Left ventricle myocardium superior (tissue), 1 donor: ENCODE results near the gene NFIA. TPM values are rescaled to one million over a fixed set of nuclear protein-coding genes. Genes with fewer than 3 reads are reported as not detected.

Experiments
- ATAC-seq: fragments of 200-7000 bp; cut with Tn5 transposase; one replicate; pipeline ENCODE4 v1.9.1; 2020; ENCODE audit warnings: mild to moderate bottlenecking, moderate library complexity
- DNase-seq: peaks from one replicate; pipeline ENCODE4 v3.0.0-alpha.2; 2020
- intact Hi-C: fragments of 100-400 bp; cut with micrococcal nuclease; formaldehyde crosslinking; loops from one replicate; pipeline ENCODE4 v1.11.0; 2022
- total RNA-seq: library from RNA; stranded (reverse); fragmentation: NEBNext Ultra II Directional; extraction: Animal tissue kit (Norgen Biotek cat#: 25700); gene quantifications from one replicate; pipeline ENCODE4 v1.2.1, GENCODE V29; 2021
- donor health status: DM: no; HTN: yes; CAD: no; lungs with severe emphysema.

Gene NFIA
- total RNA-seq, 1 donor from 2014 or later, result 102 TPM

DNA sequence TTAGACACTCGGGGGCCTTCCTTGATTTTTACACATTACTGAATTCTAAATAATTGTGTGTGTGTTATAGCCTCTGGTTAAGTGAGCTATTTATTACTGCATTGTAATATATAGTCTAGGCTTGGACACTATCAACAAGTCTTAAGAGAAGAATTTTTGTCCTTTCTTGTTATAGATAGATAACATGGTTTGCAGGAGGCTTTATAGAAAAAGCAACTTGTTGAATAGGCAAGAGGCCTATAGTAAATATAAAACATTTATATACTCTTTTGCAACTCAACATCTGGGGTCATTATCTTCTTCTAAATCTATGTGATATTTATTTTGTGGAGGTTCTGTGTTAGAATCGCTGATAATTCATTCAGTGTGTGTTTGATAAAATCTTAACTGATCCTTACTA lies 293.8 kb downstream of the NFIA start:
- DNase-seq (no peak), ATAC-seq (no peak)
- intact Hi-C loops, result no loop called here

DNA sequence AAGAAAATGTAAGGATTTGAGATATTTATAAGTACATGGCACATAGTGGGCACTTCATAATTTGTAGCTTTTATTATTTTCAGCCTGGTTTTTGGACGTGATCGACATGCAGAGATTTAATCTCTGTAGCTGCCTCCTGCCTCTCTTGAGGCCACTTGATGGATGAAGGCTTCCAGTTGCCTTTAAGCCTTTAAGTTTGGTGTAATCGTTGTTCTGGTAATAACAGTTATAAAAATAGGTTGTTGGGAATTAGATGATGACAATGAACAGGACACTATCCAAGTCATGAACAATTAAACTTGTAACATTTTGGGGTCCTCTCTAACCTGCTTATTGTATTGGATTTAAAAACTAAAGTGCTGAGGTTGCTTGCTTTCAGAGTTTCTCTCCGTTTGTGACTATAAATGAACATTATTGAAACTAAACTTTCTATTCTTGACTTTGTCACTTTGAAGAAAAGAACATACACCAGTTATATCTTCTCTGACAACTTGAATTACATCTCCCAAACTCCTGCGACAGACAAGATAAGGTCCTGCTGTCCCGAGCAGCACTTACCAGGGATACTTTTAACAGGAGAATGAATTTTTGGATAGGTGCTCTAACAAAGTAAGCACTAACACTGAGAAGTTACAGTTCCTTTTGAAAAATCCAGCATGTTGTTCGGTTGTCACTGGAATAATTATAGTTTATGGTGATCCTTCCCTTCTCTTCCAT lies 295.0 kb downstream of the NFIA start:
- ATAC-seq (peak; percentile 71), DNase-seq (no peak)
- intact Hi-C loops, result no loop called here

DNA sequence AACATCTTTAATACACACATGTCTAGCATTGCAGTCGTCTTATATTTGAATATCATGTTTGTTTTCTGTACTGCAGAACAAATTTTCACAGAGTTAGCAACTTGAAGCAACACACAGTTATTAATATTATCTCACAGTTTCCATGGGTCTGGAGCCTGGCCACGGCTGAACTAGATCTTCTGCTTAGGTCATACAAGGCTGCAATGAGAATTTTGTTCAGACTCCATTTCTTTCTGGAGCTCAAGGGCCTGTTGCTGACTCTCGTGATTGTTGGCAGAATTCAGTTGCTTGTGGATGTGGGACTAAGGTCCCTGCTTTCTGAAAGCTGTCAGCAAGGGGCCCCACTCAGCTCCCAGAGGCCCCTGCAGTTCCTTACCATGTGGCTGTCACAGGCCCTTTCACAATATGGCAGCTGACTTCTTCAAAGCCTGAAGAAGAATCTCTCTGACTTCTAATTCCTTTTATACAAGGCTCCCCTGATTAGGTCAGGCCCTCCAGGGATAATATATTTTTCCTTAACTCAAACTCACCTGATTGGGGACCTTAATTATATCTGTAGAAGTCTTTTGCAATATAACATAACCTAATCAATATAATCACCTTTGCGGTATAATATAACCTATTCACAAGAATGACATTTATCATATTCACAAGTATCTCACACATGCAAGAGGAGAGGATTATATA lies 296.3 kb downstream of the NFIA start:
- peak; percentile 28 for ATAC-seq
- peak; percentile 33 for DNase-seq
- intact Hi-C loops, result no loop called here

DNA sequence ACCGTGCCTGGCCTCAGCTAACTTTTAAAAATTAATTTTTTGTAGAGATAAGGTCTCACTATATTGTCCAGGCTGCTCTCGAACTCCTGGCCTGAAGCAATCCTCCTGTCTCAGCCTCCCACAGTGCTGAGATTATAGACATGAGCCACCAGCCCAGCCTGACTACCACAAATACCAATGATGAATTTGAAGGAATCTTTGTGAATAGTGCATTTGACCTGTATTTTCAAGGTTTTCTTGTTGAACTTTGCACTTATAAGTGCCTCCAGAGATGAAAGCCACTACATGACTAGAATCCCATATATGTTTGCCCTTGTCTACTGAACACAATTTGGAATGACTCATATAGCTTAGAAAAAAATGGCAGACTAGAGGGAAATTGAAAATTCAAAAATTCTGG lies 297.3 kb downstream of the NFIA start:
- intact Hi-C loops, result loop anchor here (10.0 kb wide), 1 partner anchor 55 kb away; no protein-coding TSS in a partner anchor
- DNase-seq, result no peak
- ATAC-seq, result no peak

DNA sequence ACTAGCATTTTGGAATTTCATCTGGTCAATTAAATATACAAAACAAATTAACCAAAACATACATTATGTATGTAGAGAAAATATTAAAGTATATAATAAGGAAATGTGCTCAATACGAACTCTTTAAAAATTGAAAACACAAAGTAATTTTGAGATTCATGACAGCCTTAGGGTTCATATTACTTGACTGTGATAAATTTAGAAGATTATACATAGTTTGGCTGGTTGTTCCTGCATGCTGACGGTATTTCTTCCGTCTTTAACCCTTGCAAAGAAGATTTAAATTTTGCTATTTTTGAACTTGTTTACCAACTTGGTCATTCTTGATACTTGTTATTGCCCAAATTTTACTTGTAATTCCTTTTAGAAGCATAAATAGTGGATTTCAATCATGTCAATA lies 298.2 kb downstream of the NFIA start:
- ATAC-seq (no peak), DNase-seq (no peak)

DNA sequence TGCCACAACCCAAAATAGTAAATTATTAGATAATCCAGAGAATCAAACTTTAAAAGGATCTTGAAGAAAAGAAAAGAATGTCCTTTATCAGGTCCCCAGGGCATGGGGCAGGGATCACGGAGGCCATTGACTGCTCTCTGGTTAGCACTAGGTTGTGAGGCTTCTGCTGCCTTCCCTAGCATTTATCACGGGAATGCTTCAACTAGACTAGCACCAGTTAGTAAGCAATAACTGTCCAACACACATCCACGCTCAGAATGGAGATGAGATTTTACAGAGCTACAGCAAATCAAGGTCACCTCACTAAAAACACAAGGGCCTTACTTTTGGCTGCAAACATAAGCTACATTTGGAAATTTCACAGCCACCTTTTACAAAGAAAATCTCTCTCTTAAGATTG lies 304.0 kb downstream of the NFIA start:
- DNase-seq (no peak), ATAC-seq (peak; percentile 36)
- intact Hi-C loops, result loop anchor here (10.0 kb wide), 1 partner anchor 48 kb away; no protein-coding TSS in a partner anchor

More for the DNA sequence above, 298.2 kb downstream of the NFIA start:
- intact Hi-C loops, result loop anchor here (10.0 kb wide), 1 partner anchor 54 kb away; no protein-coding TSS in a partner anchor

DNA sequence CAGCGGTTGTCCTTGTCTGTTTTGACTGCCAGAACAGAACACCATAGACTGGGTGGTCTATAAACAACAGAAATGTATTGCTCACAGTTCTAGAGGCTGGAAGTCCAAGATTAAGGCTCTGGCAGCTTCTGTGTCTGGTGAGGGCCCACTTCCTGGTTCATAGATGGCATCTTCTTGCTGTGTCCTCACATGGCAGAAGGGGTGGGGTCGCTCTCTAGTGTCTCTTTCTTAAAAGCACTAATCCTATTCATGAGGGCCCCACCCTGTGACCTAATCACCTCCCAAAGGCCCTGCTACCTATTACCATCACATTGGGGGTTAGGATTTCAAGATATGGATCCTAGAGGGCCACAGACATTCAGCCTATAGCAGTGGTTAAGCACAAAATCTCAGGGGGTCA lies 304.4 kb downstream of the NFIA start:
- DNase-seq (no peak), ATAC-seq (no peak)
- intact Hi-C loops, result loop anchor here (10.0 kb wide), 1 partner anchor 48 kb away; no protein-coding TSS in a partner anchor

DNA sequence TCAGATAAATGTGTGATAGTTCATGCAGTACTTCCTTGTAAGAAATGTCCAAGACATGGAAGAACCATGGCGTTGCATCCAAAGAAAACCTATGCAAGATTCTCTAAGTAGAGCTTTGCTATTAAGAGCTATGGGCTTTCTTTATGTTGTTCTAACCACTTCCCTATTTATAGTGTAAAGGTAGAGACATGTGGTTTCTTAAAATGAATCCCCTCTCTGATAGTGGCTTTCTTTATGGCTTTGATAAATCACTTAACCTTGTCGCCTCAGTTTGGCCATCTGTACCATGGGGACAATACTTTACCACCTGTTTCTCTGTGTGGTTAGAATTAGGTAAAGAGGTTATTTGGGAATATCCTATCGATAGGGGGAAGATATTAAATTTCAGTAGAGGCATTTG lies 305.5 kb downstream of the NFIA start:
- intact Hi-C loops, result loop anchor here (10.0 kb wide), 1 partner anchor 47 kb away; no protein-coding TSS in a partner anchor
- ATAC-seq (no peak), DNase-seq (no peak)

DNA sequence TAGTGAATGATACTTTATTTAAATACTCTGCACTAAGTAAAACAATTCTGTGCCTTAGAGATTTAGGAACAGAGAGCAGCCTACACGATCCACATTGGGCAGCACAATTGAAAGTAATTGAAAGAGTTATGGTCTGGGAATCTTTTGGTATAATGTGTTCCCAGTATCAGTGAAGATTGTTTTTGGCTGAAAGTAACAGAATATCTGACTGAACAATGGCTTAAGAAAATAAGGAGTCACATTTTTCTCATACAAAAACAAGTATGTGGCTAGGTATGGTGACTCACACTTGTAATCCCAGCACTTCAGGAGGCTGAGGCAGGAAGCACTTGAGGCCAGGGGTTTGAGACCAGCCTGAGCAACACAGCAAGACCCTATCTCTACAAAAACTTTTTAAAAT lies 306.2 kb downstream of the NFIA start:
- no peak for DNase-seq
- ATAC-seq, result no peak
- intact Hi-C loops, result loop anchor here (10.0 kb wide), 1 partner anchor 46 kb away; no protein-coding TSS in a partner anchor

DNA sequence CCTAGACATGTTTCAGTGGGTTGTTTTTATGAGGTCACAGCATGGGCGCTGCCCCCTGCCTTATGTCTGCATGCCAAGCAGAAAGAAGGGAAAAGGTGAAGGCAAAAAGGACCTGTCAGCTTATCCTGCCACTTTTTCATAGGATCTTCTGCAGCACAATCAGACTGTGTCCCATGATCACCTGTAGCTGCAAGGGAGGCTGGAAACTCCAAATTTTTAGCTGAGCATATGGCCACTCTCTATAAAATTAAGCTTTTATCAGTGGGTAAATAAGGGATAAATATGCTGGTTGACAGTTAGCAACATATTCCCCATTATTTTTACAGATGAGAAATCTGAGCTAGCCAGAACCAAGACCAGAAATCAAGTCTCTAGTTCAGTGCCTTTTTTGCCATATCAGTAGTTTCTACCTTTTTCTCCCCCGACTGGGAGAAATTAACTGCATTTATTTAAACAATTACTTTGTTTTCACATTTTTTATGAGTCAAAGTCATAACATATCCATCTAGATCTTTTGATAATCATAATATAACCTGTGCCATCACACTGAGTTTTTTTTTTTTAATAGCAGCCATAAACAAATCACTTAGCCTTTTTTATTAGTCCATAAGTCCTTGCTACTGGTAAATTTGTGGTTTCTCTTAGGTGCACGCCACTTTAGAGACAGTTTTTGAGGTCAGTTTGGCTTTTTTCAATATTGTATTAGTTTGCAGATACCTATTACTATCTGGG lies 307.0 kb downstream of the NFIA start:
- no peak for ATAC-seq
- intact Hi-C loops, result loop anchor here (10.0 kb wide), 1 partner anchor 45 kb away; no protein-coding TSS in a partner anchor
- DNase-seq, result no peak

DNA sequence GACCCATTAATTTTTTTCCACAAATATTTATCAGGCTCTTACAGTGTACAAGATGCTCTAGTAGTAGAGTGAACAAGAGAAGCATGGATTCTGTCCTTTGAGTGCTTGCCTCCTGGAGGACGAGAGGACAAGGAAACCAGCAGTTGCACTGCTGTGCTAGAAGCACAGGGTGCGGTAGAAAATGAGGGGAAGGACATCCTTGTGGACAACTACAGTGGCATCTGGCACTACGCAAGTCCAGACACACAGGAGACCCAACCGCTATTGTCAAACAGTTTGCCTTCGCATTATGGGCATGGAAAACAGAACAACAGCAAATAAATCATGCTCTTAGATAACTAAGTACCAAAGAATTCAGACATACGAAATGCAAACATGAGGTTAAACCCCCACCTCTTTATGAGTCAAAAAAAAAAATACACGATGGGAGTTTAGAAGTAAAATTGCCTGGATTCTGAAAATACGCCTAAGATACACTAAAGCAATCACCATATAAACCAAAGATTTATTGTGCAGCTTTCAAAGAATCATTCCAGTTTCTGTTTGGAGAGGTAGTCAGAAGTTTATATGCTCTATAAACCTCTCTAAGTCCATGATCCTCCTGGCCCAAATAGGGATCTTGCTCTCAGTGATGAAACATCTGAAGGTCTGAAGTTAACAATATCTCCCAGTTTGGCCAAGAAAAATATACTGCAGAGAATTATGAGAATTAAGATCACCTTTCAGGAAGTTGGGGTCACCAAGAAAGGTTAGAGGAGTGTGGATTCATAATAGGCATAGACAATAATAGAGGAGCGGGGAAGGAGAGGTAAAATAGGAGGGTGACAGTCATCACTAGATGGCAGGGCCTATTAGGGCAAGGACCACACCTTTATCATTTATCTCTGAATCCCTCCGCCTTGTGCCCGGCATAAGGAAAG lies 307.8 kb downstream of the NFIA start:
- intact Hi-C loops, result loop anchor here (10.0 kb wide), 1 partner anchor 45 kb away; no protein-coding TSS in a partner anchor
- ATAC-seq, result no peak
- no peak for DNase-seq

DNA sequence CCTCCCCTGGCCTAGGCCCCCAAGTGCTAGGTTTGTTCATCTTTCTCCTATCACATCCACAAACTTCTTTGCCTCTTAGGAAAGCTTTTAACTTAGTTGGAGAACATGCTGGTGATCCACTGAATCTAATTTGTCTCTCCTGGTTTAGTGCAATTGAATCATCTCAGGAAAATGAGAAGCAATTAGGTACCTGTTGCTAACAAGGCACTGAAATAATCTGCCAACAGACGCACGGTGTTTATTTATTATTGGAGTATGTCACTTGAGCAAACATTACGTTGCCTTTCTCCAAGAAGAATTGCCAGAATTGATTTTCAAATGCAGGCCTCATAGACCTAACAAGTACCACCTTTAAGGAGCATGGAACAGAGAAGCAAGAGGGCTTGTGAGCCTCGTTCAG lies 309.4 kb downstream of the NFIA start:
- intact Hi-C loops, result no loop called here
- DNase-seq (no peak), ATAC-seq (no peak)

DNA sequence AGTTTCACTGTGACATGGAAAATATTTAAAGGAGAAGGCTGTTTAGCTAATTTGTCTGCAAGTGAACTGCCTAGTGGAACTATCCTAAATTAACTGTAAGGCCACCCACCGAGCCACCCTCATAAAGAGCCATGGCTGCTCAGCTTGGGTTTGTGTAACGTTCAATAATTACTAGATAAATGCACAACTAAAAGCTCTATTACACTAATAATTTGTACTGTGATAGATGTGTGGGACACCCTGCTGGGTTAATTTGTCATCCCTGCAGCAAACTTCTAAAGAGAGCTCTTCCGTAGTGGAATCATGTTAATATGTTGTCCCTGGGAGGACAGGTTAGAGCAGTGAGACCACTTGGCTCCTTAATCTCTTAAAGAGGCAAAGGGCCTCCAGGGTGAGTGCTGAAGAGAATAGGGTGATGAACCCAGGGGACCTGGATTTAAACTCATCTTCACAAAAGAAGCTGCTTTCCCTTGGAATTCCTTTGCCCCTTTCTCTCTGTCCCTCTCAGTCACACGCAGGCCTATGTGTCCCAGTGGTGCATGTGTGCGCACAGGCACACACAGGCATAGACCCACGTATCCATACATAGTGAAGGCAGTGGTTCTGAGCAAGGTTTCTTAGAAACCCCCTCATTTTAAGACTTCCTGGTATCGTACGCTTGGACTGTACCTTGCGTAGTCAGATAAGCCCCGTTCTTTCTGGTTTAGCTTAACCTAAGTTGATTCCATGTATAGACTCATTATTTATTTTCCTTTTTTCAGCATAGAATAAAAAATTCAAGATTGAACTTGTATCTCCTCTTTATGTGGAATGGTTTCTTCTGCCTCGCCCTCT lies 310.3 kb downstream of the NFIA start:
- DNase-seq, result no peak
- ATAC-seq, result no peak
- intact Hi-C loops, result no loop called here

DNA sequence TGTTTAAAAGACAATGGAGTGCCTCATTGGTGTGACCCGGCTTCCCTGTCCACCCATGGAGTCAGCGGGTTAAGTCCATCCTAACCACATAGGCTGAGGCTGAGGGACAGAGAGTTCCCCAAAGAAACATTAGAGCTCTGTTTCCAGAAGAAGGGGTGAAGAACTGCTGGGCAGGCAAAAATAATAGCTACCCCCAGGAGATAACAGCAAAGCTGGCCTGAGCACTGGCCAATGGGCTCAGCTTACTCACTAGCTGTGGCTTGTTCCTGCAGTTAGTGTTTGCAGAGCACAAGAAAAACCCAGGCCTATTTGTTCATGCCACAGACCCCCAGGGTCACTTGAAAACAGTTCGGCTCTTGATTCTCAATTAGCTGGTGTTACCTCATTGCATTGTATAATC lies 311.2 kb downstream of the NFIA start:
- no peak for ATAC-seq
- DNase-seq, result no peak
- intact Hi-C loops, result no loop called here

DNA sequence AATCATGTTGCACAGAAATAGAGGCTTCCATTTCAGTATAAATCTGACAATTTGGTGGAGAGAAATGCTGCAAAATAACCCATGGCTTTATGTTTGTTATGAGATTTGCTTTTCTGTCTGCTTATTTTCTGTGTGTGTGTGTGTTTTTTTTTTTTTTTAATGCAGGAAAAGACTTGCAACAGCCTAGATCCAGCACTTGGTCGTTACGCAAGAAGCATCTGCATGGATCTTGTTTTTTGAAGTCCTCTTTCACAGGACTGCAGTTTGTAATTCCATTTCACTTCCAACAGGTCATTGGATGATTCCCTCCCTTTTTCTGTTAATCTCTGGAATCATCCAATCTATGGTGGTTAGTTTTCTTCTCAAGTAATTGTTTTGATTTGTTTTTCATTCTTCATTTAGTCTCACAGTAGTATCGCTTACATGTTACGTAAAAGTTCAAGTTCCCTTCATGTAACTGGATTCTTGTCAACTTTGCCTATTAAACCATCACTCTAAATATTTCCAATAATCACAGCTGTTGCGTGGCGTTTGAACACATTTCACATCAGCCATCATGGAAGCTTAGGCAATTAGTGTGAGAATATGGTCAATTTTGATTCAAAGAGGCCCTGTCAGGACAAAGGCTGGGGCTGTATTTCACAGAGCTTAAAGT lies 312.9 kb downstream of the NFIA start:
- intact Hi-C loops, result no loop called here
- DNase-seq, result no peak

DNA sequence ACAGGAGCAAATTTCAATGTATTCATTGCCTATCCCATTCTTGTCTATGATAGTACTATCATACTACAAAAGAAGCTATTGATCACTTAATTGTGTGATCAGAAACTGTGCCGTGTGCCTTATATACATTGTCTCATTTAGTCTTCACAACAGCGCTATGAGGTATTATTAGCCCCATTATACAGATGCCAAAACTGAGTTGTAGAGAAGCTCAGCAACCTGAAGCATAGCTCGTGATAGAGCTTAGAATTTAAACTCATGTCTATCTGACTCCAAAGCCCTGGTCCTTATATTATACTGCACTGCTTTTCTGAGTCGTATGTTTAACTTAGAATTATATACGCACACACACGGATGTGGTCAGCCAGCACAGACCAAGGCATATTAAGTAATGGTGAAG lies 315.1 kb downstream of the NFIA start:
- intact Hi-C loops, result no loop called here
- ATAC-seq (no peak), DNase-seq (no peak)

More for the DNA sequence above, 312.9 kb downstream of the NFIA start:
- ATAC-seq, result no peak

DNA sequence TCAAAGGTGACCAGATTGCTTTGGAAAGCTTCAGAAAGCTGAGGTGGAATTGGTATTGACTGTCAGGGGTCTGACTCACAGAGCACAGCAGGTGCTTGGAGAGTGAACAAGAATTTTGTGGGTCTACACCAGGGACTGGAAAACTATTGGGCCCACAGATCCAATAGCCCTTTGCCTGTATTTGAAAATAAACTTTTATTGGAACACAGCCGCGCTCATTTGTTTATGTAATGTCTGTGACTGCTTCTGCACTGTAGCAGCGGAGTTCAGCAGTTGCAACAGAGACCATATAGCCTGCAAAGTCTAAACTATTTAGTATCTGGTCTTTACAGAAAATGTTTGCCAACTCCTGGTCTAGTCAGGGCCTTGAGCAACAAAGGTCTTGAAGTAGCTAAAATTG lies 315.6 kb downstream of the NFIA start:
- DNase-seq (no peak), ATAC-seq (no peak)
- intact Hi-C loops, result no loop called here
